Measurements from ENCODE around the gene RGS7.

Gene RGS7

GRCh38 chr1:241113557-241113956 is 243.4 kb downstream of the RGS7 start:
- TF ChIP-seq, protein P1, sequence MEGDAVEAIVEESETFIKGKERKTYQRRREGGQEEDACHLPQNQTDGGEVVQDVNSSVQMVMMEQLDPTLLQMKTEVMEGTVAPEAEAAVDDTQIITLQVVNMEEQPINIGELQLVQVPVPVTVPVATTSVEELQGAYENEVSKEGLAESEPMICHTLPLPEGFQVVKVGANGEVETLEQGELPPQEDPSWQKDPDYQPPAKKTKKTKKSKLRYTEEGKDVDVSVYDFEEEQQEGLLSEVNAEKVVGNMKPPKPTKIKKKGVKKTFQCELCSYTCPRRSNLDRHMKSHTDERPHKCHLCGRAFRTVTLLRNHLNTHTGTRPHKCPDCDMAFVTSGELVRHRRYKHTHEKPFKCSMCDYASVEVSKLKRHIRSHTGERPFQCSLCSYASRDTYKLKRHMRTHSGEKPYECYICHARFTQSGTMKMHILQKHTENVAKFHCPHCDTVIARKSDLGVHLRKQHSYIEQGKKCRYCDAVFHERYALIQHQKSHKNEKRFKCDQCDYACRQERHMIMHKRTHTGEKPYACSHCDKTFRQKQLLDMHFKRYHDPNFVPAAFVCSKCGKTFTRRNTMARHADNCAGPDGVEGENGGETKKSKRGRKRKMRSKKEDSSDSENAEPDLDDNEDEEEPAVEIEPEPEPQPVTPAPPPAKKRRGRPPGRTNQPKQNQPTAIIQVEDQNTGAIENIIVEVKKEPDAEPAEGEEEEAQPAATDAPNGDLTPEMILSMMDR (IDR thresholded peaks at IDR 0.05; ENCODE audit: low read depth, low read length) = no peak
- in situ Hi-C loops (cut with HindIII; ENCODE audit: low sequenced_read_pairs) = no loop called here
- no peak for DNase-seq (ENCODE audit: low read depth, low spot score)

DNA sequence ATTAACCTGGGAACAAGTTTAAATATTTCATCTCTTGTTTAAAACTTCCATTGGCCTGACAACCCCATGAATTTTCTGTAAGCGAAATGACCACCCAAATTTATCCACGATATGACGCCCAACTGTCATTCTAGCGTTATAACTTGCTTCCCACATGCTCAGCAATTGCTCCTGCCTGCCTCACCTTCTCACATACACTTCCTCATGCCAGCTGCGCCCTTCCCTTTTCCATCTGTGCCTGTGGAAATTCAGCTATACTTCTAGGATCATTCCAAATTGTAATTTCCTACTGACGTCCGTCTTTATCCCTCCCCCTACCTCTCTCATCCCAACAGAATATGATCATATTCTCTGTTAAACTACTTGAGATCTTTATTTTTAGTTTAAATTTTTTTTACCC is 248.0 kb downstream of the RGS7 start:
- in situ Hi-C loops (cut with HindIII; ENCODE audit: low sequenced_read_pairs) = no loop called here
- DNase-seq (ENCODE audit: low read depth, low spot score) = no peak
- no peak overlapping the region for H3K4me3 ChIP-seq (ENCODE audit: low read depth, low read length)
- TF ChIP-seq, protein P1 (IDR thresholded peaks at IDR 0.05; ENCODE audit: low read depth, low read length) = no peak

More at GRCh38 chr1:241113557-241113956, 243.4 kb downstream of the RGS7 start:
- H3K4me3 ChIP-seq (ENCODE audit: low read depth, low read length) = no peak overlapping the region

DNA sequence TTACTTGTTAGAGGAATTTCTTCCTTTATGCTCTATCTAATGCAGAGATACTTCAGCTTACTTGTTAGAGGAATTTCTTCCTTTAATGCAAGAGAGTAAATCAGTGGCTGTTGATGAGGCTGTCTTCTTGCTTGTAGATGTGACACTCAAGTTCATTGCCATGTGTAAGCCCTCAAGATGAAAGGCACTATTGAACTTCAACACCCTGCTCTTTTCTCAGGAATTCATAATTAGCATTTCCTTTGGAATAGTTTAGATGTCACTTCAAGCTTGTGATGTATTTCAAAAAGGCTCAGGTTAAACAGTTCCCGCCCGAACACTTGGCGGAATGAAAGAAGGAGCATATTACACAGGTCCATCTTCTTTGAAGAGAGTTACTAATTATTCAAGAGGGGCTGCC is 251.9 kb downstream of the RGS7 start:
- no peak overlapping the region for H3K4me3 ChIP-seq (ENCODE audit: low read depth, low read length)
- no peak for DNase-seq (ENCODE audit: low read depth, low spot score)
- TF ChIP-seq, protein P1 (IDR thresholded peaks at IDR 0.05; ENCODE audit: low read depth, low read length) = no peak
- in situ Hi-C loops (cut with HindIII; ENCODE audit: low sequenced_read_pairs) = no loop called here

GRCh38 chr1:241102664-241103063 is 254.3 kb downstream of the RGS7 start:
- TF ChIP-seq, protein P1 (IDR thresholded peaks at IDR 0.05; ENCODE audit: low read depth, low read length) = no peak
- DNase-seq (ENCODE audit: low read depth, low spot score) = no peak
- in situ Hi-C loops (cut with HindIII; ENCODE audit: low sequenced_read_pairs) = no loop called here
- no peak overlapping the region for H3K4me3 ChIP-seq (ENCODE audit: low read depth, low read length)

- no peak for DNase-seq (ENCODE audit: low read depth, low spot score)
- in situ Hi-C loops (cut with HindIII; ENCODE audit: low sequenced_read_pairs) = no loop called here
- H3K4me3 ChIP-seq (ENCODE audit: low read depth, low read length) = no peak overlapping the region
- TF ChIP-seq, protein P1 (IDR thresholded peaks at IDR 0.05; ENCODE audit: low read depth, low read length) = no peak
These were observed 255.4 kb downstream of the RGS7 start for GRCh38 chr1:241101622-241102021.

DNA sequence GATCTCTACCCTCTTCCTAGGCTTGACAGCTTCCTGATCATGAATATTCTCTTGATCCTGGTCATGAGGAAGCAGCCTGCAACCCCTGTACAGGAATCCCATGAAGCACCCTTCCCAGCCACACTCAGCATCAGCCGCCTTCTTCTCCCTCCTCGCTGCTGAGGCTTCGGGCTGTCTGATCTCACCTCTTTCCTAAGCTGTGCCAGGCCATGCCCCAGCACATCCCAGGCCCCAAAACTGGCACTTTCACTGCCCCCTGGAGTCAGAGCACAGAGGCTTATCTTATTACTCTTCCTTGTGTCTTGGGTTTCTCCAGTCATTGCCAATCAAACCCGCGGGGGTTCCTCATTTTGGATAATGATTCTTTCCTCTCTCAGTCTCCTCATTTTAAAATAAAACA is 259.5 kb downstream of the RGS7 start:
- in situ Hi-C loops (cut with HindIII; ENCODE audit: low sequenced_read_pairs) = no loop called here
- no peak for DNase-seq (ENCODE audit: low read depth, low spot score)
- H3K4me3 ChIP-seq (ENCODE audit: low read depth, low read length) = no peak overlapping the region
- TF ChIP-seq, protein P1 (IDR thresholded peaks at IDR 0.05; ENCODE audit: low read depth, low read length) = no peak

- in situ Hi-C loops (cut with HindIII; ENCODE audit: low sequenced_read_pairs) = no loop called here
- DNase-seq (ENCODE audit: low read depth, low spot score) = no peak
- TF ChIP-seq, protein P1 (IDR thresholded peaks at IDR 0.05; ENCODE audit: low read depth, low read length) = no peak
- H3K4me3 ChIP-seq (ENCODE audit: low read depth, low read length) = no peak overlapping the region
These were observed 260.0 kb downstream of the RGS7 start for GRCh38 chr1:241096982-241097381.
